ENCODE results near the gene ME2. TPM values are rescaled to one million over a fixed set of nuclear protein-coding genes. Genes with fewer than 3 reads are reported as not detected.

ME2 gene
- total and polyA plus RNA-seq, 2 of the 8 experiments (the other 6 are each of a cell fraction or from before 2014, with no cell fraction given): 54.7 to 66.9 TPM

DNA sequence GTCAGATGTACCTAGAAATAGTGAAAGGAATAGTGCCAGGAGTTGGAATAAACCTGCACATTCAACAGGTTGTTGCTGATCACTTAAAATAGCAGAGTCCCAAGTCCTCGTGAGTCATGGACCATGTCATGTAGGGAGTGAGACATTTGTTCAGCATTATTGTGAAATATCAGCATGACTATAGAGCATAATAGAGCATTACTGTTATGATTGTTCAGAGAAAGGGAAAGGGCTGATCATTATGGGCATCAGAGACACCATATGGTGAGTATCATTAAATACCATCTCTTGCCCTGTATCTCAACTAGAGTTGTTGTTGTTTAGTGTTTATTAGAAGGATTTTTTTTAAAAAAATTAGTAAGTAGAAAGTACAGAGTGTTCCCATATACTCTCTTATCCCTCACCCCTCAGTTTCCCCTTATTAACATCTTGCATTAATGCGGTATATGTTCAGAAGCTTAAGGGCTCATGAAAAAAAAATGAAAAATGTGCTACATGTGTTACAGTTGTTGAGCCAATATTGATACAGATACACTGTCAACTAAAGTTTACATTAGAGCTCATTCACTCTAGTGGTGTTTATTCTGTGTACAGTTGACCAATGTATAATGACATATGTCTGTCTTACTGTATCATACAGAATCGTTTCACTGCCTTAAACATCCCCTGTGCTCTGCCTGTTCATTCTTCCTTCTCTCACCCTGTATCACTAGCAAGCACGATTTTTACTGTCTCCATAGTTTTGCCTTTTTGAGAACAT, 94.6 kb downstream of the ME2 start:
- no peak overlapping the region for H4K8ac ChIP-seq (ENCODE audit: extremely low read depth, insufficient read depth, low read length)
- H2BK120ac ChIP-seq (replicated peaks; ENCODE audit: low read depth, low read length): no peak overlapping the region
- H3K4me2 ChIP-seq (ENCODE audit: insufficient read depth in 1 of 2, low read depth in 2 of 2, low read length in 2 of 2): no peak overlapping the region
- H3K4me1 ChIP-seq (replicated peaks in 1 of 4; ENCODE audit: control insufficient read depth in 3 of 4, insufficient read depth in 4 of 4, low read length in 3 of 4): peaks cover 0 to 4% (median 3%) of the 10 kb centered on the region in 4 experiments; a peak in 2 of 7 replicates
- H3K9ac ChIP-seq (replicated peaks in 1 of 4; ENCODE audit: extremely low read depth in 1 of 4, low read depth in 3 of 4, low read length in 3 of 4): no peak overlapping the region
- WGBS, 2 experiments (ENCODE audit: extremely low coverage in 1 of 2, insufficient coverage in 1 of 2, insufficient read length in 1 of 2, insufficient replicate concordance in 2 of 2, low coverage in 1 of 2, low lambda C conversion rate in 2 of 2, missing lambda C conversion rate in 1 of 2): 90% methylated on average over 4 of the region's 4 CpGs; no CpG with 5 or more reads in 1 of the 2 experiments
- no peaks in the 10 kb centered on the region for H4K20me1 ChIP-seq (replicated peaks in 1 of 2; ENCODE audit: control insufficient read depth in 1 of 2, insufficient read depth in 2 of 2, low read length in 2 of 2)
- H2BK5ac ChIP-seq (ENCODE audit: low read depth, low read length): no peak overlapping the region
- no peak overlapping the region for H3K4me3 ChIP-seq (ENCODE audit: extremely low read depth in 1 of 4, insufficient read depth in 2 of 4, low read depth in 3 of 4, low read length in 4 of 4)
- peaks cover 0 to 2% of the 10 kb centered on the region in 2 experiments; a peak in 1 of 4 replicates for H3K79me2 ChIP-seq (ENCODE audit: control insufficient read depth in 1 of 2, insufficient read depth in 2 of 2, low read length in 2 of 2)
- no peak overlapping the region for H2AK5ac ChIP-seq (ENCODE audit: low read depth, low read length)
- no peak overlapping the region for H3K18ac ChIP-seq (ENCODE audit: extremely low read depth, low read length)
- H3K23ac ChIP-seq (ENCODE audit: insufficient read length): no peak overlapping the region
- H4K91ac ChIP-seq (replicated peaks; ENCODE audit: insufficient read length, low read length): no peak overlapping the region
- no peak overlapping the region for H4K5ac ChIP-seq (ENCODE audit: insufficient read length, low read depth, low read length)
- FAIRE-seq (no peak), DNase-seq (ENCODE audit: low read depth in 1 of 2, low spot score in 2 of 2) (no peak)
- no peak overlapping the region for H3K14ac ChIP-seq (ENCODE audit: insufficient read length)
- no peak overlapping the region for H3K4ac ChIP-seq (replicated peaks; ENCODE audit: insufficient read length, low read depth, low read length)
- no peaks in the 10 kb centered on the region; the same call in 1 of the 2 replicates for H3K23me2 ChIP-seq (ENCODE audit: low read depth, low read length)
- no peak overlapping the region for H2BK20ac ChIP-seq (ENCODE audit: low read length)
- no peak overlapping the region for H2AFZ ChIP-seq (ENCODE audit: low read length)
- no peaks in the 10 kb centered on the region for H3K79me1 ChIP-seq (ENCODE audit: low read depth, low read length)
- no peaks in the 10 kb centered on the region for H3K27me3 ChIP-seq (replicated peaks in 1 of 4; ENCODE audit: control insufficient read depth in 3 of 4, extremely low read depth in 1 of 4, insufficient read depth in 3 of 4, low read length in 3 of 4)
- no peak overlapping the region for H2BK15ac ChIP-seq (ENCODE audit: low read length)
- ChIA-PET CTCF (ENCODE audit: partially characterized antibody) (interaction anchor here (0.5 to 1.4 kb wide), 4 partner anchors 9 to 188 kb away, joined by 3 to 4 read pairs (median 3); no protein-coding TSS in a partner anchor), POLR2A (ENCODE audit: partially characterized antibody) (no interaction called here)
- peaks cover 16 to 20% of the 10 kb centered on the region in 2 experiments for H3K9me3 ChIP-seq (ENCODE audit: insufficient read depth in 2 of 2, low read depth in 1 of 2, low read length in 1 of 2)
- TF ChIP-seq EGR1 (IDR thresholded peaks at IDR 0.05; ENCODE audit: borderline replicate concordance, low read depth, low read length): no peak
- TF ChIP-seq NRF1 (IDR thresholded peaks at IDR 0.05; ENCODE audit: low read depth, low read length): no peak
- H3K56ac ChIP-seq (replicated peaks; ENCODE audit: insufficient read length, low read depth, low read length): no peak overlapping the region
- no peak overlapping the region for H2BK12ac ChIP-seq (ENCODE audit: low read depth, low read length)
- H3K36me3 ChIP-seq (ENCODE audit: control insufficient read depth in 2 of 4, insufficient read depth in 4 of 4, low read length in 3 of 4): peaks cover 0 to 17% (median 4%) of the 10 kb centered on the region in 4 experiments; a peak in 3 of 8 replicates
- H3K27ac ChIP-seq (ENCODE audit: low read depth, low read length): no peak overlapping the region

Measured in H1 (cell line).